Urinary bladder (tissue), 4 donors: Measurements from ENCODE around the gene ZIC1. TPM values are rescaled to one million over a fixed set of nuclear protein-coding genes. Genes with fewer than 3 reads are reported as not detected.

Experiments
- DNase-seq: peaks from one replicate; pipeline ENCODE4 v3.0.0-alpha.2; 2015; ENCODE audit errors: extremely low spot score
- H3K27ac ChIP-seq: one replicate; pipeline ENCODE4 v1.5.1; 2013; ENCODE audit warnings: low read depth, mild to moderate bottlenecking, moderate library complexity
- H3K36me3 ChIP-seq: one replicate; pipeline ENCODE4 v1.6.1; 2013; ENCODE audit warnings: mild to moderate bottlenecking, moderate library complexity; ENCODE audit not compliant: insufficient read depth
- H3K4me1 ChIP-seq: one replicate; pipeline ENCODE4 v1.6.1; 2013; ENCODE audit warnings: mild to moderate bottlenecking, moderate library complexity; ENCODE audit not compliant: insufficient read depth
- H3K4me3 ChIP-seq: one replicate; pipeline ENCODE4 v1.5.1; 2013; ENCODE audit warnings: low read depth, low read length
- WGBS: extraction: QIAGEN DNeasy Blood & Tissue Kit; methylation state at CpG from one replicate; pipeline ENCODE4 v1.1.7; 2013; 5-methylcytosine and 5-hydroxymethylcytosine counted together
- polyA plus RNA-seq: library from polyadenylated mRNA; stranded (reverse); fragments of 200-250 nt; gene quantifications from one replicate; pipeline ENCODE4 v1.2.3, GENCODE V29; 2013
- total RNA-seq: library from RNA; depleted of rRNA; stranded (reverse); fragments of >200 nt; gene quantifications from one replicate; pipeline ENCODE4 v1.2.3, GENCODE V29; 2014
- donor health status: healthy with polysubstance abuse.
- donor health status: healthy.

ZIC1 gene
- total RNA-seq (not detected), polyA plus RNA-seq (not detected)

DNA sequence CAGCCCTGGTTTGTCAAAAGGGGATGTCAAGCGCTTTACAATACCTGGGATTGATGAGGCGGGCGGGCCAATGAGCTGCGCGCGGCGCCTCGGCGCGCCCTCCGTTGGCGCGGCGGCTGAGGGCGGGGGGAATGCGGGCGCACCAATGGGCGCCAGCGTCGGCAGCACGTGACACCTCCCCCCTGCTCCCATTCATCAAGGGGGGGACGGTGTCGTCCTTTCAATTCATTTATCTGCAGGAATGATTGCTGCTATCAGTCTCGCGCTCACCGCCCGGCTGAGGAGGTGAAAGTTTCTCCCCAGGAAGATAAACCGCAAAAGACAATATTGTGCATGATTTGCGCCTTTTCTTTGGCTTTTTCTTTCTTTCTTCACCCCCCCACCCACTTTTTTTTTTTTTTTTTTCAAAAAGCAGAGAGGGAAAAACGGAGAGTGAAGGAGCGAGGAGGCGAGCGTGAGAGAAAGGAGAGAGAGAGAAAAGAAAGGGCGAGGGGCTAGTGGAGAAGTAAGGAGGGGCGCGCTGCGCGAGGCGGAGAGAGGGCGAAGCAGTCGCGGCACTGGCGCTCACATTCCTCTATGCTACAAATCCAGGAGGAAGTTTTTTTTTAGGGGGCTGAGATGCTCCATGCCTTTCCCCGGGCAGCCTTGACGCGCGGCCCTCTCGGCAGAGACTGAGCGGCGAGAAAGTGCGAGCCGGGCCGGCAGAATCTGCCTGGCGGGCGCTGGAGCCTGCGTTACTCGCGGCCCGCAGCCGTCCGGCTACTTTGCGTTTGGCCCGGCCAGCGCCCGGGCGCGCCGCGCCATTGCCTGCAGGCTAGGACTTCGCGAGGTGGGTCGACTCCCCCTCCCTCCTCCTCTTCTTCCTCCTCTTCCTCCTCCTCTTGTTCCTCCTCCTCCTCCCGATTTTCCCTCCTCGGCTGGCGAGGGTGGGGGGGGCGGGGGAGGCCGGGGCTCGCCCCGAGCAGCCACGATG is at the start of gene ZIC1:
TSS of gene ZIC1 (plus strand) at position 223 of the 973 bp plus-strand sequence. CDS start at position 971, 748 bp downstream.
- DNase-seq: no peak
- Histone ChIP-seq H3K27ac (no peak within 1 kb of the TSS), H3K4me3 (peak within 1 kb of the TSS; percentile 24), H3K36me3 (no peaks in the 10 kb centered on the region), H3K4me1 (peaks cover 3% of the 10 kb centered on the region)
- 3% methylated on average over 80 of the region's 80 CpGs for WGBS

- no peak overlapping the region for H3K27ac ChIP-seq
- no peaks in the 10 kb centered on the region for H3K36me3 ChIP-seq
- WGBS: 19% methylated on average over 5 of the region's 5 CpGs
- H3K4me1 ChIP-seq: no peaks in the 10 kb centered on the region
- H3K4me3 ChIP-seq: no peak overlapping the region
- no peak for DNase-seq
Measured at GRCh38 chr3:147360051-147360439, 49.1 kb upstream of the ZIC1 start.

GRCh38 chr3:147360646-147361453 is 48.3 kb upstream of the ZIC1 start:
- DNase-seq: no peak
- H3K27ac ChIP-seq: no peak overlapping the region

GRCh38 chr3:147361454-147362420 is 47.4 kb upstream of the ZIC1 start:
- DNase-seq: no peak
- no peaks in the 10 kb centered on the region for H3K4me1 ChIP-seq
- no peak overlapping the region for H3K4me3 ChIP-seq
- 11% methylated on average over 12 of the region's 12 CpGs for WGBS
- H3K36me3 ChIP-seq: no peaks in the 10 kb centered on the region
- no peak overlapping the region for H3K27ac ChIP-seq

More at GRCh38 chr3:147360646-147361453, 48.3 kb upstream of the ZIC1 start:
- Histone ChIP-seq H3K36me3 (no peaks in the 10 kb centered on the region), H3K4me3 (no peak overlapping the region), H3K4me1 (no peaks in the 10 kb centered on the region)
- 5% methylated on average over 21 of the region's 21 CpGs for WGBS

GRCh38 chr3:147364771-147365170 is 44.4 kb upstream of the ZIC1 start:
- Histone ChIP-seq H3K36me3 (no peaks in the 10 kb centered on the region), H3K27ac (no peak overlapping the region), H3K4me3 (no peak overlapping the region), H3K4me1 (no peaks in the 10 kb centered on the region)
- no peak for DNase-seq
- 38% methylated on average over 1 of the region's 1 CpG for WGBS

DNA sequence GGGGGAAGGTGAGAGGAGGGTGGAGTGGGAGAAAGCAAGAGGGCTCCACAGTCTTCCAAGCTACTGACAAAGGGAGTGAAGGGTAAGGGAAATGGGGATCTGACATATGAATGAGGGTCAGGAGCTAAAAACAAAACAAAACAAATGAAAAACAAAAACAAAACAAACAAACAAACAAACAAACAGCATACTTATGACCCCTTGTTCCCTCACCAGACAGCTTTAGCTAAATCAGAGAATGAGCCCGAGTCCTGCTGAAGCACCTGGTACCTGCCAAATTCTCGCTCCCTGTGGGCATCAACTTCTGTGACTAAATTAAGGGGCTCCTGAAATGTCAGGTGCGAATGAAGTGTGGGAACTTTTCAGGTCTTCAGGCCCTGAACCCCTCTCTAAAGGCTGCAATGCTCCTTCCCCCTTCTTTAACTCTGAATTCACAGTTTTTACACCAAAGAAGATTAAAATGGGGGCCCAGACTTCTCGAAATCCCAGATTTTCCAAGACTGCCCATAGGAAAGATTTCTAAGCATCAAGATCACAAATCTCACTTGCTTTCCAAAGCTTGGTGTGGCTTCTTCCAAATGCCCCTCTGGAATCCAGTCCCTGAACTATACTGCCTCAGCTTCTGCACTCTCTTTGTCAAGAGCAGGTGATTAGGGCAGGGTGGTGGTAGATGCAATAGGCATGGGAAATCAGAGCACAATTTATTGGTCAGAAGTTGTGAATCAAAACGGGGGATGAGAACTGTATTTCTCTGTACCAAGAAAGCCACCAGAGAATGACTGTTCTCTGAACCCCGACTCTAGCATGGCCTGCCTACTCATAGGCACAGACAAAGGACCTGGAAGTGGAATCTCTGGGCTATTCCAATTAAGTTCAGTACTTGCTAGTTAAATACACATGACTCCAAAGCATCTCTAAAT is 43.7 kb upstream of the ZIC1 start:
- Histone ChIP-seq H3K27ac (no peak overlapping the region), H3K4me3 (no peak overlapping the region), H3K4me1 (no peaks in the 10 kb centered on the region), H3K36me3 (no peaks in the 10 kb centered on the region)
- DNase-seq: no peak
- WGBS: 55% methylated on average over 6 of the region's 6 CpGs

- no peak for DNase-seq
- H3K27ac ChIP-seq: no peak overlapping the region
- H3K4me3 ChIP-seq: no peak overlapping the region
- 3% methylated on average over 1 of the region's 1 CpG for WGBS
- no peaks in the 10 kb centered on the region for H3K36me3 ChIP-seq
- no peaks in the 10 kb centered on the region for H3K4me1 ChIP-seq
Measured at GRCh38 chr3:147367676-147368075, 41.5 kb upstream of the ZIC1 start.

- Histone ChIP-seq H3K27ac (no peak overlapping the region), H3K4me1 (no peaks in the 10 kb centered on the region), H3K36me3 (no peaks in the 10 kb centered on the region), H3K4me3 (no peak overlapping the region)
- DNase-seq: no peak
- WGBS: 7% methylated on average over 2 of the region's 2 CpGs
Measured at GRCh38 chr3:147368151-147368550, 41.0 kb upstream of the ZIC1 start.

- no peak for DNase-seq
- Histone ChIP-seq H3K27ac (no peak overlapping the region), H3K4me1 (no peaks in the 10 kb centered on the region), H3K4me3 (no peak overlapping the region), H3K36me3 (no peaks in the 10 kb centered on the region)
- 2% methylated on average over 16 of the region's 16 CpGs for WGBS
Measured at GRCh38 chr3:147368561-147369221, 40.5 kb upstream of the ZIC1 start.

GRCh38 chr3:147369231-147369630 is 39.9 kb upstream of the ZIC1 start:
- Histone ChIP-seq H3K4me1 (no peaks in the 10 kb centered on the region), H3K4me3 (no peak overlapping the region)
- 4% methylated on average over 13 of the region's 13 CpGs for WGBS

DNA sequence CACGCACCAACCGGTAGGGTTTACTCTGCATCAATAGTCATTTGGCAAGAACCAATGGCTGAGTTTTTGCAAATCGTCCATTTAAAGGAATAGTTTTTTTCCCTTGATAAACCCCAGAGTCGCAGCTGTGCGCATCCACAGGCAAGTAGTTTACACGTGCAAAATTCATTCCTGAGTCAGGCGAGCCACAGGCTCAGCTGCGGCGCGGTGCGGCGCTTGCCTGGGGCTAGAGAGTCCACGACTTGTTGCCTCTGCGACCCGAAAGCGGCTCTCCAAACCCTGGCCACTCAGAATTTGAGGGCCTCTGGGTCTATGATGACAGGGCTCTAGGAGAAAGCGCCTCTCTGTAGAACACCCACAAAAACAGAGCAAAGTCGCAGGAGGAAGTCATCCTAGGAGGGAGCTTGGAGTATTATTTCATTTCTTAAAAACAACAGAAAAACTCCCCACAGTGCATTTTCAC is 39.5 kb upstream of the ZIC1 start:
- Histone ChIP-seq H3K4me3 (no peak overlapping the region), H3K27ac (no peak overlapping the region), H3K36me3 (no peaks in the 10 kb centered on the region), H3K4me1 (no peaks in the 10 kb centered on the region)
- DNase-seq: no peak
- WGBS: 3% methylated on average over 18 of the region's 18 CpGs

More at GRCh38 chr3:147369231-147369630, 39.9 kb upstream of the ZIC1 start:
- no peak for DNase-seq
- H3K36me3 ChIP-seq: no peaks in the 10 kb centered on the region
- no peak overlapping the region for H3K27ac ChIP-seq

GRCh38 chr3:147370349-147370748 is 38.8 kb upstream of the ZIC1 start:
- Histone ChIP-seq H3K36me3 (no peaks in the 10 kb centered on the region), H3K27ac (no peak overlapping the region), H3K4me3 (no peak overlapping the region), H3K4me1 (no peaks in the 10 kb centered on the region)
- DNase-seq: no peak
- WGBS: 5% methylated on average over 19 of the region's 19 CpGs
